Body of pancreas (tissue), 4 donors: ENCODE data around the gene PAM.

Experiments used
- POLR2A ChIP-seq, 3 donors: fragments of 450-650 bp; IDR thresholded peaks; one replicate each; pipeline ENCODE4 v1.6.1; 2016; ENCODE audit warnings: antibody characterized with exemption in 3 of 3, mild to moderate bottlenecking in 2 of 3
- TF ChIP-seq, protein P1 (sequence below), 7 experiments: fragments of 450-650 bp in 4 of 7; fragments of 200-600 bp in 3 of 7; sonication (generic) in 3 of 7; IDR thresholded peaks; one replicate each; pipeline ENCODE4 v1.5.1; 2016 to 2019; ENCODE audit warnings: antibody characterized with exemption in 7 of 7

DNA sequence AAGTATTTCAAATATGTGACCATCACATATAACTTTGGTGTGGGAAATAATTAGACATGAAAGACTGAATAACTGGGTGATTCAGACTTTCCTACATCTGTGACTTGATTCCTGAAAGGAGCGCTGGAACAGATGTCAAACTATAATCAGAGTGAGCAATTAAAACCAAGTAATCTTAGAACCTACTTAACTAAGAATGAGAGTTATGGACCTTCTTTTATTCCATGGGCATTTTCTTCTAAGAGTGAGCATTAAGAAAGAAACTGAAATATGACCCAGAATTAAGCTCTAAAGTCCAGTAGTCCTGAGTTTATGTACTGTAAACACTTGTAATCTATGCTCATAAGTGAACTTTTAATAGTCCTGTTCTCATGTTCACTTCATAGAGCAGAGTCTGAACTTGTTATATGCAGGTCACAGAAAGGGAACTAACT lies 68.4 kb downstream of the PAM start:
- no peak for TF ChIP-seq POLR2A (IDR thresholded peaks at IDR 0.05)
- TF ChIP-seq, protein P1, sequence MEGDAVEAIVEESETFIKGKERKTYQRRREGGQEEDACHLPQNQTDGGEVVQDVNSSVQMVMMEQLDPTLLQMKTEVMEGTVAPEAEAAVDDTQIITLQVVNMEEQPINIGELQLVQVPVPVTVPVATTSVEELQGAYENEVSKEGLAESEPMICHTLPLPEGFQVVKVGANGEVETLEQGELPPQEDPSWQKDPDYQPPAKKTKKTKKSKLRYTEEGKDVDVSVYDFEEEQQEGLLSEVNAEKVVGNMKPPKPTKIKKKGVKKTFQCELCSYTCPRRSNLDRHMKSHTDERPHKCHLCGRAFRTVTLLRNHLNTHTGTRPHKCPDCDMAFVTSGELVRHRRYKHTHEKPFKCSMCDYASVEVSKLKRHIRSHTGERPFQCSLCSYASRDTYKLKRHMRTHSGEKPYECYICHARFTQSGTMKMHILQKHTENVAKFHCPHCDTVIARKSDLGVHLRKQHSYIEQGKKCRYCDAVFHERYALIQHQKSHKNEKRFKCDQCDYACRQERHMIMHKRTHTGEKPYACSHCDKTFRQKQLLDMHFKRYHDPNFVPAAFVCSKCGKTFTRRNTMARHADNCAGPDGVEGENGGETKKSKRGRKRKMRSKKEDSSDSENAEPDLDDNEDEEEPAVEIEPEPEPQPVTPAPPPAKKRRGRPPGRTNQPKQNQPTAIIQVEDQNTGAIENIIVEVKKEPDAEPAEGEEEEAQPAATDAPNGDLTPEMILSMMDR (IDR thresholded peaks at IDR 0.05) = no peak
